Kidney (tissue), 14 donors: ENCODE measurements around the gene MAP2K7. TPM values are rescaled to one million over a fixed set of nuclear protein-coding genes. Genes with fewer than 3 reads are reported as not detected.
A peak's percentile ranks its signal among the peaks of the same experiment; 100 is the strongest.

Experiments
- DNase-seq, 5 donors: peaks; one replicate each; pipeline ENCODE4 v3.0.0-alpha.2; 2013 to 2020
- FAIRE-seq: peaks from 2 replicates; lab custom pipeline; 2012; peaks lifted over from hg19 to GRCh38; lab: Jason Lieb, UNC
- H3K27ac ChIP-seq, 2 donors: one replicate each; pipeline ENCODE4 v1.7.0; 2013; ENCODE audit warnings: low read depth in 2 of 2, low read length in 2 of 2, inconsistent platforms in 1 of 2
- H3K27me3 ChIP-seq: one replicate; pipeline ENCODE4 v1.7.1; 2013; ENCODE audit warnings: low read length, inconsistent platforms; ENCODE audit not compliant: control insufficient read depth, insufficient read depth
- H3K36me3 ChIP-seq, 3 donors: one replicate each; pipeline versions ENCODE4 v1.7.0 to v1.7.1; 2013; ENCODE audit warnings: low read length in 3 of 3, control low read depth in 1 of 3, inconsistent platforms in 1 of 3; ENCODE audit not compliant: insufficient read depth in 3 of 3, control insufficient read depth in 2 of 3
- H3K4me1 ChIP-seq, 3 donors: one replicate each; pipeline versions ENCODE4 v1.7.0 to v1.7.1; 2013; ENCODE audit warnings: low read length in 3 of 3, inconsistent platforms in 1 of 3, low read depth in 1 of 3; ENCODE audit not compliant: control insufficient read depth in 2 of 3, insufficient read depth in 2 of 3
- H3K4me3 ChIP-seq, 3 donors: one replicate each; pipeline versions ENCODE4 v1.7.0 to v1.8.1; 2013; ENCODE audit warnings: low read length in 3 of 3, control low read depth in 1 of 3, inconsistent platforms in 1 of 3
- H3K9ac ChIP-seq, 3 donors: one replicate each; pipeline versions ENCODE4 v1.7.0 to v1.7.1; 2013; ENCODE audit warnings: low read length in 3 of 3, control low read depth in 1 of 3, inconsistent platforms in 1 of 3
- H3K9me3 ChIP-seq, 3 donors: one replicate each; pipeline versions ENCODE4 v1.7.0 to v1.7.1; 2013; ENCODE audit warnings: low read length in 3 of 3, control low read depth in 1 of 3, inconsistent platforms in 1 of 3; ENCODE audit not compliant: control insufficient read depth in 2 of 3, insufficient read depth in 1 of 3
- CTCF ChIP-seq: IDR thresholded peaks from 3 replicates; pipeline ENCODE4 v1.5.1; 2012; ENCODE audit warnings: mild to moderate bottlenecking, moderate library complexity, borderline replicate concordance; ENCODE audit not compliant: insufficient read depth; ENCODE audit errors: extremely low read depth
- intact Hi-C: fragments of 100-400 bp; cut with DNase I; formaldehyde crosslinking; loops from one replicate; pipeline ENCODE4 v1.11.1; 2022
- polyA plus RNA-seq: library from polyadenylated mRNA; stranded (reverse); fragments of 350-450 nt; fragmentation: Illumina TruSeq; extraction: RNeasy Lipid Tissue Mini Kit (QIAGEN cat#74804); gene quantifications from one replicate; pipeline ENCODE4 v1.2.3, GENCODE V29; 2014; ENCODE audit warnings: low read depth, low replicate concordance; ENCODE audit not compliant: insufficient read depth
- total RNA-seq: library from RNA; stranded (reverse); fragmentation: NEBNext Ultra II Directional; extraction: Animal tissue kit (Norgen Biotek cat#: 25700); gene quantifications from one replicate; pipeline ENCODE4 v1.2.1, GENCODE V29; 2021
- donor health status: control.
- donor health status: control.
- donor health status: control.
- donor health status: control.
- donor health status: control.
- donor health status: DM: yes; HTN: yes; CAD: no.
- donor health status: Normal renal cell carcinoma (clear cell type).

Gene MAP2K7
- total and polyA plus RNA-seq, 2 donors from 2014 or later: 16.7 to 37.0 TPM

DNA sequence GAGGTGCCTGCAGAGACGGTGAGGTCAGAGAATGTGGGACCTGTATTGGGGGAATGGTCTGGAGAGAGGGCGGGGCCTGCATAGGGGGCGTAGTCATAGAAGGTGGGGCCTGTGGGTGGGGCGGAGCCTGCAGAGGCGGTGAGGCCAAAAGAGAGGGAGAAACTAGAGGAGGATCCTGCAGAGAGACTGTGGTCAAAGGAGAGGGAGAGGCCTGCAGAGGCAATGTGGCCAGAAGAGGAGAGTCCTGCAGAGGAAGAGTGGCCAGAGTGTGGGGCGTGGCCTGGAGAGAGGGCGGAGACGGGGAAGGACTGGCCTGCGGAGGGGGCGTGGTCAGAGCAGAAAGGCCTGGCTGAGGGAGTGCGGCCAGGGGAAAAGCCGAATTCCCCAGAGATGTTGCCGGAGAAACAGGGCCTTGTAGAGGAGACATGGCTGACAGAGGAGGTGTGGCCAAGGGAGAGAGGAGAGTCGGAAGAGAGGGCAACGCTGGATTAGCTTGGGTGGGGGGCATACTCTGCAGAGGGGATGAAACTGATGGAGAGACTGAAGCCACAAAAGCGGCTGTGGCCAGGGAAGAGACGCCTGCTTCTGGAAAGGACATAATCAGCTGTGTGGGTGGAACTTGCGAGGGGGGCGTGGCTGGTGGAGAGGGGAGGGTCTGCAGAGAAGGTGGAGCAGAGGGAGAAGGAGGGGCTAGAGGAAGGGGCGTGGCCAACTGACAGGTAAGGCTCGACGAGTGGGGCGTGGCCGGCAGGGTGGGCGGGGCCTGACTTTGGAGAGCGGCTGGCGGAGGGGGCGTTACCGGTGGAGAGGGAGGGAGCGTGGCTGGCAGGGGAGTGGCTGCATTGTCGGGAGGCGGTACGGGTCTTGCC is 32.0 kb upstream of the MAP2K7 start:
- H3K4me3 ChIP-seq: peak overlapping the region in 1 of 3 donors; percentile 48
- no peaks in the 10 kb centered on the region for H3K36me3 ChIP-seq
- peaks cover 0 to 8% (median 3%) of the 10 kb centered on the region in 3 donors for H3K4me1 ChIP-seq
- DNase-seq (peak; percentile 93 to 98 (median 96)), FAIRE-seq (no peak)
- peak overlapping the region; percentile 43 to 60 for H3K27ac ChIP-seq
- no peaks in the 10 kb centered on the region for H3K9me3 ChIP-seq
- H3K27me3 ChIP-seq: no peaks in the 10 kb centered on the region
- TF ChIP-seq CTCF: no peak
- H3K9ac ChIP-seq: no peak overlapping the region
- intact Hi-C loops: no loop called here

GRCh38 chr19:7872306-7873204 is 31.1 kb upstream of the MAP2K7 start:
- Histone ChIP-seq H3K9ac (no peak overlapping the region), H3K27ac (no peak overlapping the region), H3K27me3 (no peaks in the 10 kb centered on the region), H3K36me3 (no peaks in the 10 kb centered on the region), H3K9me3 (no peaks in the 10 kb centered on the region), H3K4me3 (no peak overlapping the region), H3K4me1 (peaks cover 0 to 8% (median 3%) of the 10 kb centered on the region in 3 donors)
- no peak for TF ChIP-seq CTCF
- DNase-seq (no peak), FAIRE-seq (no peak)
- intact Hi-C loops: no loop called here

- intact Hi-C loops: no loop called here
- Histone ChIP-seq H3K9me3 (no peaks in the 10 kb centered on the region), H3K27ac (no peak overlapping the region), H3K4me1 (peaks cover 0 to 8% (median 3%) of the 10 kb centered on the region in 3 donors), H3K4me3 (peak overlapping the region in 1 of 3 donors; percentile 30), H3K9ac (no peak overlapping the region), H3K27me3 (no peaks in the 10 kb centered on the region), H3K36me3 (no peaks in the 10 kb centered on the region)
- DNase-seq: peak in 3 of 5 donors; percentile 41 to 62 (median 46)
- no peak for TF ChIP-seq CTCF
- no peak for FAIRE-seq
Measured at GRCh38 chr19:7873304-7874075, 30.2 kb upstream of the MAP2K7 start.
